DND-41 (cell line): ENCODE measurements around the gene HECTD1.

ENCODE experiments used
- EZH2 ChIP-seq: IDR thresholded peaks from 3 replicates; pipeline ENCODE4 v1.6.1; 2012; ENCODE audit warnings: borderline replicate concordance, low read depth, mild to moderate bottlenecking, moderate library complexity, low read length, inconsistent platforms; ENCODE audit not compliant: severe bottlenecking
- TF ChIP-seq, protein P1 (sequence below): IDR thresholded peaks from 2 replicates; pipeline ENCODE4 v1.5.1; 2012; ENCODE audit warnings: borderline replicate concordance, low read length, moderate library complexity, mild to moderate bottlenecking; ENCODE audit not compliant: poor library complexity, severe bottlenecking; ENCODE audit errors: extremely low read depth

DNA sequence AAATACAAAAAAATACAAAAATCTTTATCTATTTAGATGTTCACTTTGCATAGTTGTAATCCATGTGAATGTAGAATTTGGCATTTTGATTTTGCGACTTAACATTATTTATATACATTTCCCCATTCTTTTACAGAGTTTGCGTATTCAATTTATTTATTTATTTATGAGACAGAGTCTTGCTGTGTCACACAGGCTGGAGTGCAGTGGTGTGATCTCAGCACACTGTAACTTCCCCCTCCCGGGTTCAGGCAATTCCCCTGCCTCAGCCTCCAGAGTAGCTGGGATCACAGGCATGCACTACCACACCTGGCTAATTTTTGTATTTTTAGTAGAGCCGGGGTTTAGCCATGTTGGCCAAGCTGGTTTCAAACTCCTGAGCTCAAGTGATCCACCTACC, 156.1 kb downstream of the HECTD1 start:
- TF ChIP-seq, protein P1, sequence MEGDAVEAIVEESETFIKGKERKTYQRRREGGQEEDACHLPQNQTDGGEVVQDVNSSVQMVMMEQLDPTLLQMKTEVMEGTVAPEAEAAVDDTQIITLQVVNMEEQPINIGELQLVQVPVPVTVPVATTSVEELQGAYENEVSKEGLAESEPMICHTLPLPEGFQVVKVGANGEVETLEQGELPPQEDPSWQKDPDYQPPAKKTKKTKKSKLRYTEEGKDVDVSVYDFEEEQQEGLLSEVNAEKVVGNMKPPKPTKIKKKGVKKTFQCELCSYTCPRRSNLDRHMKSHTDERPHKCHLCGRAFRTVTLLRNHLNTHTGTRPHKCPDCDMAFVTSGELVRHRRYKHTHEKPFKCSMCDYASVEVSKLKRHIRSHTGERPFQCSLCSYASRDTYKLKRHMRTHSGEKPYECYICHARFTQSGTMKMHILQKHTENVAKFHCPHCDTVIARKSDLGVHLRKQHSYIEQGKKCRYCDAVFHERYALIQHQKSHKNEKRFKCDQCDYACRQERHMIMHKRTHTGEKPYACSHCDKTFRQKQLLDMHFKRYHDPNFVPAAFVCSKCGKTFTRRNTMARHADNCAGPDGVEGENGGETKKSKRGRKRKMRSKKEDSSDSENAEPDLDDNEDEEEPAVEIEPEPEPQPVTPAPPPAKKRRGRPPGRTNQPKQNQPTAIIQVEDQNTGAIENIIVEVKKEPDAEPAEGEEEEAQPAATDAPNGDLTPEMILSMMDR: no peak
- TF ChIP-seq EZH2: no peak
